Measurements from ENCODE around the gene JMJD1C.
"Not testable (repeated sequence)": the region's sequence is repeated elsewhere in the genome, so short reads cannot be mapped to it uniquely, and the experiment has no call there.

JMJD1C gene

DNA sequence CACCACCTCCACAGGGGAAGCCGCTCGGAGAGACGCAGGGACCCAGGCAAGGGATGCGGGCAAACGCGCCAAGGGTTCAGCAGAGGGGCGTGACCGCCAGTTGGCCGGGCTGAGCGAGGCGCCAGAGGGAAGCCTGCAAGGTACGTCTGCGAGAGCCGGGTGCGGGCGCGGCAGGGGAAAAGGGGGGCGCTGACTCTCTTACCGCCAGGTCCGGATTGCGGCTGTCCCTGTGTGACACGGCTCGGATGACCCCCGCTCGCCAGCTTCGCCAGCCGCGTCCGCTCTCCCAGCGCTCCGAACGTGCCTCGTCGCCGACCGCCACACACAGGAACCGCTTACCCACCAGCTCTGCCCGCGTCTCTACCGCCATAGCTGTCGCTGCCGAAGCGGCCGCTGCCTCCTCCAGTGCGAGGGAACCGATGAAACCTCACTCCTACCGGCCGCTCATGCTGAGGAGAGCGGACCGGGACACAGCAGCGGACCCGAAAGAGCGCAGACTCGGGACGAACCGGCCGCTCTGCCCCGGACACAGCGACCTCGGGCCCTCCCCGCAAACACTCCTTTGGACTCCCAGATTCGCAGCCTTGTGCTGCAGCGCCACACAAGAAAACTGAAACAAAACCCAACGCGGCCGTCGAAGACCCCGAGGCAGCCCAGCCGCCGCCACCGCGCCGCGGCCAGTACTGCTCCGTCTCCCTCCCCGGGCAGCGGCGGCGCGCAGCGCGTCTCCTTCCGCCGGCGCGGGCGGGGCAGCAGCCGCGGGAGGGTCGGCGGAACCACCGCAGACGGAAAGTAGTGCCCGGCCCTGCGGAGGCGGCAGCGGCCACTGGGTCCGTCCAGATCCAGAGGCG, at the start of gene JMJD1C:
Gene JMJD1C, minus strand, starts transcription at position 685 of the 851 bp plus-strand sequence. Its CDS starts 315 bp downstream, at position 370.
- DNase-seq = no peak

GRCh38 chr10:63515002-63515763, 49.4 kb upstream of the JMJD1C start:
- DNase-seq = no peak

- no peak for DNase-seq
Observed at GRCh38 chr10:63506554-63506953, 40.8 kb upstream of the JMJD1C start.

DNA sequence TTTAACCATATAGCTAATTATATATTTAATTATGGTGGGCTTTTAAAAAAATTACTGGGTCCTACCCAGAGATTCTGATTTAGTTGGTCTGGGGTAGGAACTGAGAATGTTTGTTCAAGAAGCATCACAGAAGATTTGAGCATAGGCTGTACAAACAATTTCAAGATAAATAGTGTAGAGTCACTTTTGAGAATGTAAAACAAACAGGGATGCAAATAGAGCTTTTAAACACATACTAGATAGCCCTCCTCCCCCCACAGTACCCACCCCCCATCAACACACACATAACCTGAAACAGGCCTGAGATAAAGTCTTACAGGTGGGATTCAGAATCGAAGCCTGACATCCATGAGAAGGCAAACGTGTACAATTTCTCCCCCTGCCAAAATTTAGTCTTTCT, 39.8 kb upstream of the JMJD1C start:
- DNase-seq = no peak

- no peak for DNase-seq
Observed at GRCh38 chr10:63504145-63504881, 38.5 kb upstream of the JMJD1C start.

GRCh38 chr10:63503395-63503794, 37.6 kb upstream of the JMJD1C start:
- DNase-seq = no peak

GRCh38 chr10:63502832-63503231, 37.1 kb upstream of the JMJD1C start:
- DNase-seq = no peak

DNA sequence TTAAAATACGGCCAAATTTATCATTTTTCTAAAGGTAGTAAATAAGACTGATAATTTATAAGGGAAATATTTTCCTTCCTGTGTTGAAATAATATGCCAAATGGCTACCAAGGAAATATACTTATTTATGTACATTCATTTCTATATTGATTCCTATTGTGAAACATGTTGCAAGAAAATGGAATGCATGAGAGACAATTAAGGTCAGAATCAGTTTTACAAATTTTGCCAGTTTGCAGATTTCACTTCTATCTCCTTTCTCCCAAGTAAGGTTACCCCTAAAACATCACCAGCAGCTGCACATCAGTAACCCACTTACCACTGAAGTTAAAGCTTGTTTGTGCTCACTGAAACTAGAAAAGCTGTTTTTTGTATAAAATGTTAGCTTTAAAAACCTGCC, 36.2 kb upstream of the JMJD1C start:
- no peak for DNase-seq

GRCh38 chr10:63500551-63500950, 34.8 kb upstream of the JMJD1C start:
- DNase-seq = not testable (repeated sequence)

DNA sequence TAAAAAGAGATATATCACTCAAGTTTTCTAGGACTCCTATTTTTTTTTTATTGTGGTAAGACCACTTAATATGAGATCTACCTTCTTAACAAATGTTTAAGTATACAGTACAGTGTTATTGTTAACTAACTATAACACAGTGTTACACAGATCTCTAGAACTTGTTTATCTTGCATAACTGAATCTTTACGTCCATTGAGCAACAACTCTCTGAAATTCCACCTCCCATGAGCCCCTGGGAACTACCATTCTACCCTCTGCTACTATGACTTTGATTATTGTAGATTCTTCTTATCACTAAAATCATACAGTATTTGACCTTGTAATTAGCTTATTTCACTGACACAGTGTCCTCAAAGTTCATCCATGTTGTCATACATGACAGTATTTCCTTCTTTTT, 32.9 kb upstream of the JMJD1C start:
- no peak for DNase-seq

DNA sequence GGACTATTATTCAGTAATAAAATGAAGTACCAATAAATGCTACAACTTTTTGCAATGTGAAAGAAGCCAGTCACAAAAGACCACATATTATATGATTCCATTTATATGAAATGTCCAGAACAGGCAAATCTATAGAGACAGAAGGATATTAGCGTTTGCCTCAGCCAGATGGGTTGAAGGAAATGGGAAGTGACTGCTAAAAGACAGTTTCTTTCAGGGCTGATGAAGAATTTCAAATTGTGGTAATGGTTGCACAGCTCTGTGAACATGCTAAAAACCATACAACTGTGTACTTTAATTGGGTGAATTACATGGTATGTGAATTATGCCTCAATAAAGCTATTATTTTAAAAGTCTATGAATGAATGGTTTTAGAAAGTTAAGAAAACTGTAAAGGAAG, 31.5 kb upstream of the JMJD1C start:
- no peak for DNase-seq

GRCh38 chr10:63496561-63496960, 30.8 kb upstream of the JMJD1C start:
- no peak for DNase-seq

DNA sequence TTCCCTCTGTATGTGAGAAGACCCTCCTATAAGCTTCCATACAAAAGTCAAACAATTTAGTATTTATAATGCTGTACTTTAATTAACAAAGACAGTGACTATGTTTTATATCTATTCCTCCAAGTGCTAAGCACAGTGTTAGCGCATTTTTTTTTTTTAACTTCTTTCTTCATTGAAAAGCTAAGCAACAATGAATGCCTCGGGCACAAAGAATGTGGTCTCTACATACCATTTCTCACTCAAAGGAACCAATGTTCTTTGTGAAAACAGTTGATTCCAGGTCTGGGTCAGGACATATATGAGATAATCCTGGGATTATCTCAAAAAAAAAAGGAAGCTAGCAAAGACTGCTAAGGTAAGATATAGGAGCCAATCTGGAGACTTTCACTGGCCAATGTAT, 29.2 kb upstream of the JMJD1C start:
- DNase-seq = no peak

- DNase-seq = no peak
Observed at GRCh38 chr10:63493004-63493403, 27.2 kb upstream of the JMJD1C start.

GRCh38 chr10:63492317-63492690, 26.5 kb upstream of the JMJD1C start:
- not testable (repeated sequence) for DNase-seq

DNA sequence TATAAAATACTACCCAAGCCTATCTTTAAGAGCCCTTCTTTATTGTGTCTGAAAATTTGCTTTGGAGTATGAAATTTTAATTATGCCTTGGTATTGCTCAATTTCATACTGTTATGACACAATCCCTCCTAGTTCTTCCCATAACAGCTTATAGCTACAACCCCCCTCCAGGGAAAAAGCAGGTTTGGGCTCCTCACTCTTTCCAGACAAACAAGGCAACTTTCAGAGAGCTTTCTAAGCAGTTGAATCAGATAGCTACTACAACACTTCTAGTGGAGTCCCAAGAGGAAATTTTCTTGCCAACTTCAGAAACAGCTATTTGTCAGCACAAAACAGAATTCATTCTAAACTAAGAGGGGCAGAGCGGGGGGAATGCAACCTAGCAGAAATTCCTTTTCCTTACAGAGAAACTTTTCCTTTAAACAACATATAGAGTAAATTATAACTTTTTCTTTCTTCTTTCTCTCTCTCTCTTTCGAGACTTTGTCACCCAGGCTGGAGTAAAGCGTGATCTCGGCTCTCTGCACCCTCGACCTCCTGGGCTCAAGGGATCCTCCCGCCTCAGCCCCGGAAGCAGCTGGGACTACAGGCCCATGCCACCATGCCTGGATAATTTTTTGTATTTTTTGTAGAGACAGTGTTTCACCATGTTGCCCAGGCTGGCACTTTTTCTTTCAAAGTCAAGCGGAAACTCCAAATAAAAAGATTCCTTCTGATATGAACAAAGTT, 26.0 kb upstream of the JMJD1C start:
- no peak for DNase-seq

- no peak for DNase-seq
Observed at GRCh38 chr10:63489838-63490237, 24.1 kb upstream of the JMJD1C start.

DNA sequence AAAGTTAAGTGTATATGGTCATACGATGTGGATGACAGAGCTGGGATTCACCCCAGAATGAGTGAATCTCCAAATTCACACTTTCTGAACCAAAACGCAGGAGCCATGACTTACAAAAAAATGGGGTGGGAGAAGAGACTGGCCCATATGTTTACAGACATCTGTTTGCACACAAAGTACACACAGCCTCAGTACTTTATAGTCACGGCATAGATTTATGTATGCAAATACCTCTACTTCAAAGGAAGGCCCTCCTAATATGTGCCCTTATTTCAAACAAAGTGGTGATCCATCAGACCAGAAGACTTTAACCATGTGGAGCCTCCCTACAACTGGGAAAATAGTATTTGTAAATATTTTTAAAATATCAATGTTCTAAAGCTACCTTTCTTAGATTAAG, 22.2 kb upstream of the JMJD1C start:
- no peak for DNase-seq

GRCh38 chr10:63483983-63484382, 18.2 kb upstream of the JMJD1C start:
- DNase-seq = no peak

DNA sequence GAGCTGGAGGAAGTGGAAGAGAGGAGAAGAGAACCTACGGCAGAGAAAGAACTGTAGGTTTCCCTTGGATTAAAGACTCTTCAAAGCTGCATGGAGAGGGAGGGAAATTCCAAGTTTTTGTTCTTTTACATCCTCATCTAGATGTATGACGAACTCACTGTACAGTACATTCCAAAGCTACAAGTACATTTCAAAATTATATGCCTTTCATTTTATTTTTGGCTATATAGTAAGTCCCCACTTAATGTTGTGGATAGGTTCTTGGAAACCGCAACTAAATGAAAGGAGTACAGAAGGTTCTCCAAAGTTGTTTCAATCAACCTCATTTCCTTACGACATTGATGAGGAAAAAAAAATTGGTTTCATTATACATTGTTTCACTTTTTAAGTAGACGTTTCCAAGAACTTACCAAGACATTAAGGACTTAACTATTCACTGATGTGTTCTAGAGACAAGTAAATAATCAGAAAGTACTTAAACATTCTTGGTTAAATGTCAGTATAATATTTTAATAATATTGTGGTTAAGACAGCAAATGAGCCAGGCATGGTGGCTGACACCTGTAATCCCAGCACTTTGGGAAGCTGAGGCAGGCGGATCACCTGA, 16.1 kb upstream of the JMJD1C start:
- no peak for DNase-seq

DNA sequence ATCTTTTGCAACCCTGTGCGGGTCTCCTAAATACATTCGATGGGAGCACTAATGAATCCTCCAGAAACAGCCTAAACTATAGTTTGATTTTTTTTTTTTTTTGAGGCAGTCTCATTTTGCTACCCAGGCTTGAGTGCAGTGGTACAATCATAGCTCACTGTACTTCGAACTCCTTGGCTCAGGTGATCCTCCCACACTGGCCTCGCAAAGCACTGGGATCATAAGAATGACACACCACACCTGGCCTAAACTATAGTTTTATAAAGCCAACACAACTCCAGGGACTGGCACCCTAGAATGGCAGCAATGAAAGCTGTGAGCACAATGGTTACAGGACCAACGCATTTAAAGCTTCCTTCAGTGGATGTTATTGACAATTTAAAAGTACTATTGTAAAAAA, 14.5 kb upstream of the JMJD1C start:
- DNase-seq = no peak

GRCh38 chr10:63478564-63478963, 12.8 kb upstream of the JMJD1C start:
- no peak for DNase-seq
